KOPT-K1 (cell line): ENCODE results near the gene PCID2.
"Not testable (repeated sequence)": the region's sequence is repeated elsewhere in the genome, so short reads cannot be mapped to it uniquely, and the experiment has no call there.

Experiments
- H3K27ac ChIP-seq: fragments of 200-600 bp; sonication (generic); 2 replicates; pipeline ENCODE4 v1.5.1; 2016; ENCODE audit warnings: antibody characterized with exemption, mild to moderate bottlenecking, low read depth, low read length; ENCODE audit not compliant: poor library complexity, severe bottlenecking
- H3K36me3 ChIP-seq: fragments of 200-600 bp; sonication (generic); 2 replicates; pipeline ENCODE4 v1.5.1; 2017; ENCODE audit warnings: antibody characterized with exemption, mild to moderate bottlenecking, low read length, moderate library complexity; ENCODE audit not compliant: insufficient read depth
- H3K9me3 ChIP-seq: fragments of 200-600 bp; sonication (generic); 2 replicates; pipeline ENCODE4 v1.5.1; 2017; ENCODE audit warnings: antibody characterized with exemption, low read length, mild to moderate bottlenecking; ENCODE audit not compliant: insufficient read depth, poor library complexity, severe bottlenecking

The PCID2 gene

DNA sequence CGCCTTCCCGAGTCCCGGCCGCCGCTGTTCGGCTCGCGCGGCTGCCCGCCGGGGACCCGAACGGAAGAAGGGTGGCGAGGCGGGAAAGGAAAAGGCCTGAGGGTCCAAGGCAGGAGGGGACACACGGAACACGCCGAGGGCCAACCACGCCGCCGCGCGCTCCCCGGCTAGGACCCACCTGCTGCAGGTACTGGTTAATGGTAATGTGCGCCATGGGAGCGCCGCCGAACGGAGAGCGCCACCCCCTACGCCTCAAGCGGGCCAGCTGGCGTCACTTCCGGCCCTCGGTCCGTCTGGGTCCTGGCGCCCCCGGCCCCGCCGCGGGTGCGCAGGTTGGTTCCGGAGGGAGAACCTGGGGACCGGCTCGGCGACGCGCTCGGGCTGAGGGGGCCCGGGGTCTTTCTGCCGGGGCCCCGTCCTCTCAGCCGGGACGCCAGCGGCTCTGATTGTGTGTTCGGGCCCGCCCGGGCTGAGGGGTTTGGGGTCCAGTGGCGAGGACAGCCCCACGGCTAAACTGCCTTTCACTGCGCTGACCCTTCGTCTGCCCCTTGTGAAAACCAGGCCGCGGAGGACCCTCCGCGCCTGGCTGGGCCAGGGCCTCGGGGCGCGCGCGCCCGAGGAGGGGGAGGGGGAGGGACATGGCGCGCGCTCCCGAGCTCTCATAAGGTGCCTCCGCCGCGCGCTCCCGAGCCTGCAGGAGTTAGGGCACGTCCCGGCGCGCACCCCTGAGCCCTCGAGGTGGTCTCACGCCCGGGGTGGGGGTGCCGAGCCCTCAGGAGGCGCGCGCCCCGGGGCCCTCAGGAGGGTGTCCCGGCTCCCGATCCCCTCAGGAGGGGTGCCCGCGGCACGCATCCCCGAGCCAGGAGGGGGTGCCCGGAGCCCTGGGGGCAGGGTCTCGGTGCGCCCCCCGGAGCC, at the start of gene PCID2:
Gene PCID2, minus strand, starts transcription at position 249 of the 915 bp plus-strand sequence. Its CDS starts 35 bp downstream, at position 214.
- no peaks in the 10 kb centered on the region for H3K9me3 ChIP-seq
- peak within 1 kb of the TSS; percentile 97 for H3K27ac ChIP-seq
- peaks cover 59% of the 10 kb centered on the region for H3K36me3 ChIP-seq

DNA sequence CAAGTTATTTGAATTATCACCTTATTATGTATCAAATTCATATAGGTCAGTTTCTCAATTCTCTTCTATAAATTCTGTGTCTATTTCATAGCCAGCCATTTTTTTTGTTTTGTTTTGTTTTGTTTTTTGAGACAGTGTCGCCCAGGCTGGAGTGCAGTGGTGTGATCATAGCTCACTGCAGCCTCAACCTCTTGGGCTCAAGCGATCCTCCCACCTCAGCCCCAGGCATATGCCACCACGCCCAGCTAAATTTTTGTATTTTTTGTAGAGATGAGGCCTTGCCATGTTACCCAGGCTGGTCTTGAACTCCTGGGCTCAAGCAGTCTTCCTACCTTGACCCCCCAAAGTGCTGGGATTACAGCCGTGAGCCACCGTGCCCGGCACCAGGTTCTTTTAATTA, 49.4 kb upstream of the PCID2 start:
- H3K27ac ChIP-seq, H3K9me3 ChIP-seq: not testable (repeated sequence)
- H3K36me3 ChIP-seq, result peaks cover 99% of the 10 kb centered on the region

DNA sequence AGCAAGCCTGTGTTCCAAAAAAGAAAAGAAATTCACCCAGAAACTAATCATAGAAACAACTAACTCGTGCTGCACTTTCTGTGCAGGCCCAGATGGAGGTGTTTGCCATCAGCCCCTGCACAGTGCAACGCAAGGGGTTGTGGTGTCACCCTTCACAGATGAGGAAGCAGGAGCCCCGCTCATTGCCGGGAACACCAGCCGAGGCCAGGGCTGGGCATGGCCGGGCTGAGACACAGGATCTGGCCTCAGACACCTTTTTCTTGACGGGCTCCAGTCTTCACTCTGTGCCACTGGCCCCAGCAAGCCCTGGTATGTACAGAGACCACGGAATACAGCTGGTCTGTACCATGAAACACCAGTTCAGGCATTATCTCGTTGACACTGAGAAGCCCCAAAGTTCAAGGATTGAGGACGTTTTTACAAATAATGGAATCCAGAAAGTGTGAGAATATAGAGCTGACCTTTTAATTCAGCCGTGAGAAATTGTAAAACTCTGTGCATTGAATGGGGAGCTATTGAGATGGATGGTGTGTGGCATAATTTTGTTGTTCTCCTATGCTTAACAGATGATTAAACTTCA, 44.1 kb upstream of the PCID2 start:
- no peaks in the 10 kb centered on the region for H3K9me3 ChIP-seq
- no peak overlapping the region for H3K27ac ChIP-seq
- peaks cover 100% of the 10 kb centered on the region for H3K36me3 ChIP-seq

DNA sequence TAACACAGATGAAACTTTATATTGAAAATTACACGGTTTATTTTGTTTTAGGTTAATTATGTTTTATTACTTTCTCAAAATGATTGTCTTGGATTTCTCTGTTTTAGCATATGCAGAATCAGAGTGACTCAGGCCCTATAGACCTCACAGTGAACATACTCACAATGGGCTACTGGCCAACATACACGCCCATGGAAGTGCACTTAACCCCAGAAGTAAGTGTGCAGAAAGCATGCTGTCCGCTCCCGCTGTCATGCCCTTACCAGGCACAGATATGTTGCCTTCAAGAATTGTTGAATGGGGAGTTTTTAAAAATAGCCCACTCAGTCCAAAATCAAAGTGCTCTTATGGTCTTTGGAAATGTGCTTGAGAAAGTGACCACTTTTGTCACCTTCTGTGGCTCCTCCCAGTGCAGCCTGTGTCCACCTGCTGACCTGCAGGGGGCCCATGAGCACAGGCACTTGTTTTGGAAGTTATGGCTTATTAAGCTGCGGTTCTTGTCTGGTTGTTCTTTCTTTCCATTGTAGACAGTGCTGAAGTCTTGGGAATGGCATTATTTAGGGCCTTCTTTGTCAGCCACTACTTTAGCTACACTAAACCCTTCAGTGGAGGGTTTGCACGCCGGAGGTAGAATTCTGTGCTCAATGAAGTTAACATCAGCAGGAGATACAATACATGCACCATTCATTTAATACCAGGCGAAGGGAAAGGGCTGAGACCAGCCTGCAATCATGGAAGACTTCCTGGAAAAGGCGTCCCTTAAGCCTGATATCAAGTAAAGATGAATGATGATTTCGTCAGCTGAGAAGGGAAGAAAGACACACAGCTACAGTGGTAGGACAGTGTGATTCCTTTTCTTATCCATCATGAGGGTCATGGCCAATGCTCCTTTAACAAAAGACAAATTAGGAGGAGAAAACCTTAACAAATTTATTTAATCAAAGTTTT, 37.7 kb upstream of the PCID2 start:
- Histone ChIP-seq H3K27ac (no peak overlapping the region), H3K36me3 (peaks cover 98% of the 10 kb centered on the region), H3K9me3 (no peaks in the 10 kb centered on the region)

DNA sequence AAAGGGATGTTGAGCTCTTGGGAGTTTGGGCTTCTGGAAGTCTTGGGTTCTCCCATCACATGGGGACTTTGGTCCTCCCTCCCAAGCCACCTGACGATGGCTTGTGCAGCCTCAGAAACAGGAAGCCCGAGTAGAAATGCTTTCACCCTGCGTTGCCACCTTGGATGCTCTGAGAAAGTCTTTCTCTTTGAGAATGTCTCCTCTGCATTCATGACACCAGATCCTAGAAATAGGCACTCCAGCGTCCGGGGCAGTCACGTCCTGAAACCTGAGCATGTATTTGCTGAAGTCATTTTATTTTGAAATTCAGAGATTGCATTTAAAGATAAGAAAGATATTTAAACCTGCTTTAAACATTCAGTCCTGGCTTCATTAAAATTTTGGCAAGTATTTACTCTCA, 35.4 kb upstream of the PCID2 start:
- no peak overlapping the region for H3K27ac ChIP-seq
- no peaks in the 10 kb centered on the region for H3K9me3 ChIP-seq
- H3K36me3 ChIP-seq, result peaks cover 98% of the 10 kb centered on the region

DNA sequence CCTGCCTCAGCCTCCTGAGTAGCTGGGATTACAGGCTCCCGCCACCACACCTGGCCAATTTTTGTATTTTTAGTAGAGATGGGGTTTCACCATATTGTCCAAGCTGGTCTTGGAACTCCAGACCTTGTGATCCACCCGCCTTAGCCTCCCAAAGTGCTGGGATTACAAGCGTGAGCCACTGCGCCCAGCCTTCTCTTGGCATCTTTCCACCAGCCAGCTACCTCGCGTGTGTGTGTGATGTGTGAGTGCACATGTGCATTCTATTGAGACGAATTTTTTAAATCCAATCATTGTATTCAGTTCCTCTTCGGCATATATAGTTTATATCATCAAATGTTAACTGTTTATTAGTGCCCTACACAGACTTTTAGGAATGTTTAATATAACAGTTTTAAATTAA, 33.2 kb upstream of the PCID2 start:
- H3K9me3 ChIP-seq, H3K27ac ChIP-seq: not testable (repeated sequence)
- H3K36me3 ChIP-seq, result peaks cover 97% of the 10 kb centered on the region

DNA sequence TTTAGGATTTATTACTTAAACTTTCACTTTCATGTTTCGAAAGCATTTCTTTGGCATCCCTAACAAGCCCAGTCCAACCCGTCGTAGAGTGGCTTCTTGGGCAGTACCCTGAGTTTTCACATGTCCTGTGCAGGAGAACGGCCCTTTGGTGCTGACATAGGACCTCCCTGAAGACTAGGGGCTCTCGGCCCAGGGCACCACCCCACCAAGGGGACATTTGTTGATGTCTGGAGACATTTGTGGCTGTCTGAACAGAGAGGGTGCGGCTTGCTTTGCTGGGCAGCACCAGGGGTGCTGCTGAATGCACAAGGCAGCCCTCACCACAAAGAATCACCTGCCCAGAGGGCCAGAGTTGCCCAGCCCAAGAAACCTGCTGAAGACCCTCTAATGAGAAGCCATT, 31.5 kb upstream of the PCID2 start:
- peaks cover 96% of the 10 kb centered on the region for H3K36me3 ChIP-seq
- no peak overlapping the region for H3K27ac ChIP-seq
- no peaks in the 10 kb centered on the region for H3K9me3 ChIP-seq

DNA sequence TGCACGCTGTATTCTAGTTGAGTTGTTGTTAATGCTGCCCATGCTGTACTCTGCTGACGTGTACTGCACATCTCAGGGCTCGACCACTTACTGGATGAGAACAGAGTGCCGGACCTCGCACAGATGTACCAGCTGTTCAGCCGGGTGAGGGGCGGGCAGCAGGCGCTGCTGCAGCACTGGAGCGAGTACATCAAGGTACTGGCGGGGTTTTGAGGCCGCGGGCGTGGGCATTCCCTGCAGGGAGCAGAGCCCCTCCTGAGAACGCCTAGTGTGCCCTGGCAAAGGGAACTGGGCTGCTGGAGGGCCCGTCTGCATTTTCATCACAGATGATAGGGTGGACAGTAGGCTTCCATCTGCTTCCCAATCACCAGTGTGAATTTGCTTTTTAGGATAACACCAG, 30.9 kb upstream of the PCID2 start:
- no peak overlapping the region for H3K27ac ChIP-seq
- H3K9me3 ChIP-seq, result no peaks in the 10 kb centered on the region
- H3K36me3 ChIP-seq, result peaks cover 96% of the 10 kb centered on the region

DNA sequence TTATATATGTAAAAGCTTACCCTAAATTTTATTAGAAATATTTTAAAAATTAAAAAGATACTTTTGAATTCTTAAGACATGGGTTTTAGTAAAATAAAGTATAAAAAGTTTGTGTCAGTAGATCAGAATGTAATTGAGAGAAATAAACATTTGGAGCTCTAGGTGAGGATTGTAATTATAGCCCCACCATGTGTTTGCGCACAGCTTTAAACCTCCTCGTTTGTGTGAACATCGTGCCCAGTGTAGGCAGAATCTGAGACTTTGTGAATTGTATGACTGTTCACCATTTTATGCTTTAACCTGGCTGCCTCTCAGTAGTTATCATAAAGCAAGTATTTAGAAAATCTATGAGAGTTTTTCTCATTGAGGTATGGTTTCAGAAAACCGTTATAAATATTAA, 30.1 kb upstream of the PCID2 start:
- H3K9me3 ChIP-seq, result no peaks in the 10 kb centered on the region
- H3K27ac ChIP-seq, result no peak overlapping the region
- peaks cover 96% of the 10 kb centered on the region for H3K36me3 ChIP-seq

DNA sequence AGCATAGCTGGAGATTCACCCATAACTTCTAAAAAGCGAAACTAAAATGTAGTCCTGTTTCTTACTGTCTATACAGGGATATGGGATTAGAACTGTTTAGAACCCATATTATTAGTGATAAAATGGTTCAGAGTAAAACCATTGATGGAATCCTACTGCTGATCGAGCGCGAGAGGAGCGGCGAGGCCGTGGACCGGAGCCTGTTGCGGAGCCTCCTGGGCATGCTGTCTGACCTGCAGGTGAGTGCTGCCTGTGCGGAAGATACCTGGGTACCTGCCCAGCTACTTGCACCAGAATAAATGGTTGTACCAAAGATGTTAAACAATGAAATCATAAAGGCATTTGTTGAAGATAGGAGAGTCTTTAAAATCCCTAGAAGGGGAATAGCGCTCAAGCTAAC, 24.6 kb upstream of the PCID2 start:
- no peaks in the 10 kb centered on the region for H3K9me3 ChIP-seq
- H3K27ac ChIP-seq, result no peak overlapping the region
- H3K36me3 ChIP-seq, result peaks cover 97% of the 10 kb centered on the region

DNA sequence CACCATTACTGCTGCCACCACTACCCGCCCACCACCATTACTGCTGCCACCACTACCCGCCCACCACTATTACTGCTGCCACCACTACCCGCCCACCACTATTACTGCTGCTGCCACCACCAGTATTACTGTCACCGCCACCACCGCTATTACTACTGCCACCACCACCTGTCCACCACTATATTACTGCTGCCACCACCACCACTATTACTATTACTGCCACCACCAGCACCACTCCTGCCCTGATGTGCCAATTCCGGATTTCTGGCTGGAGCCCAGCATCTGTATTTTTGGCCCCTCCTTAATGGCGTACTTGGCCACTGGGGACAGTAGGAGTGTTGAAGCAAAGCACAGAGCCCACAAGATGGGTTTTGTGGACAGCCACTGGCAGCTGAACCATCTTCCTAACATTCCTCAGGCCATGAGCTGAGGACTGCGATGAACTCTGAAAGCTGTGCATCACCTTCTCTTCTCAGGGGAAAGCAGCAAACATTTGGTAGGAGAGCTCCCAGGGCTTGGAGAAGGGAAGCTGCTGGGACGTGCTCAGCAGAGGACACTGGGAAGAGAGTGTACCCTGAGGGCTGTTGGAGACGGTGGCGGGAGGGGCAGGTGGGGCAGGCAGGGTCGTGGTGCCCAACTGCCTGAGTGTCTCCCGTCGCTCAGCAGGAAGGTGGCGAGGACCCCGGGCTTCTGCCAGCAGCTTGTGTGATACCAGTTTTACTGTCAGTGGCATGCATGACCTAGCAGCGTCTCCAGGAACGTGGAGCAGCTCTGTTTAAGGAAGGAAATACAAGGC, 23.9 kb upstream of the PCID2 start:
- Histone ChIP-seq H3K27ac (no peak overlapping the region), H3K36me3 (peaks cover 97% of the 10 kb centered on the region)

DNA sequence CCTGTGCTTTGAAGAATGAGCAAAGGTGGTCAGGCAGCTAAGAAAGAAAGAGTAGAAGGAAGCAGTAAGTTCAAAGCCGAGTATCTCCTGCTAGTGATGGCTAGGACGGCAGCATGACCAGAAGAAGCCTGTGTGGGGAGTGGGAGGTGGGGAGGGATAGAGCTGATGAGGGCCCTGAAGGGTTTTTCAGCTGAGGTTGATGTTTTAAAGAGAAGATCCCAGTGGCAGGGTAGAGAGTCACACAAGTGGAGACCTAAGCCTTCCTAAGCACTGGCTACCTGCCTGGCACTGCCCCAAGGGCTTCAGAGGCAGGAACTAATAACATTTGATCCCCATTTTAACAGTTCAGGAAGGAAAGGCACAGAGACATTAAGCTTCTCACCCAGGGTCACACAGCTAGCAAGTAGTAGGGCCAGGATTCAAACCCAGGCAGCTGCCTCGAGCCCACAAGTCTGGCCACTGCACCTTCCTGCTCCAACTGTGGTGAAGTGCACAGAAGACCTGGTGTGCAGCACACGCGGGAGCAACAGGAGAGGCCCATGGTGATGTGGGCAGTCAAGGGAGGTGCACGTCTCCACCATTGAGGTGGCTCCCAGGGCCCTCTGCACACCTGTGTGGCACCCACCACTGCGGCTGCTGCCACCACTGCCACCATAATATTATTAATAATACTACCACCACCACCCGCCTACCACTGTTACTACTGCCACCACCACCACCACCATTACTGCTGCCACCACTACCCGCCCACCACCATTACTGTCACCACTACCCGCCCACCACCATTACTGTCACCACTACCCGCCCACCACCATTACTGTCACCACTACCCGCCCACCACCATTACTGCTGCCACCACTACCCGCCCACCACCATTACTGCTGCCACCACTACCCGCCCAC, 23.1 kb upstream of the PCID2 start:
- Histone ChIP-seq H3K9me3 (no peaks in the 10 kb centered on the region), H3K36me3 (peaks cover 97% of the 10 kb centered on the region), H3K27ac (no peak overlapping the region)

More for the DNA sequence above, 23.9 kb upstream of the PCID2 start:
- H3K9me3 ChIP-seq, result no peaks in the 10 kb centered on the region

DNA sequence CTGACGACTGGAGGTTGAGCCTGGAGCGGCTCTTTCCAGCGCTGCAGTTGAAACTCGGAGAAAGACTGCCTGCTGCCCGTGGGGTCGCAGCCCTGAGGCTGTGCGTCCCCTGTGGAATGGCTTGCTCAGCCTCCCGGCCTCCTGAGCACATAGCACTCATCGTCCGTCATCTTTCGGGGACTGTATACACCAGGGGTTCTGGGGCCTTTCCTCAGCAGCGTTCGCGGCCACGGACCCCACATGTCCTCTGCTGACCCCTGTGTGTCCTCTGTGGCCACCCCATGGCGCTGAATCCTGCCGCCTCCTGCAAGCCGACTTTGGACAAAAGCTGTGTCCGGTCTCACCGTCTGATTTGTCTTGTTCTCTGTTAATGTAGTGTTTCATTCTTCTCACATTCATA, 21.3 kb upstream of the PCID2 start:
- no peaks in the 10 kb centered on the region for H3K9me3 ChIP-seq
- H3K36me3 ChIP-seq, result peaks cover 97% of the 10 kb centered on the region
- H3K27ac ChIP-seq, result no peak overlapping the region
